Activated gamma-delta T cell treated with anti-CD3 and anti-CD28 coated beads, Interleukin-2, amount 50 U/mL, for 16 hours (primary cell): ENCODE data around the gene HACD1.

ENCODE experiments used
- DNase-seq: peaks from one replicate; pipeline ENCODE4 v3.0.0-alpha.2; 2020; ENCODE audit warnings: low read depth

HACD1 gene, protein sequence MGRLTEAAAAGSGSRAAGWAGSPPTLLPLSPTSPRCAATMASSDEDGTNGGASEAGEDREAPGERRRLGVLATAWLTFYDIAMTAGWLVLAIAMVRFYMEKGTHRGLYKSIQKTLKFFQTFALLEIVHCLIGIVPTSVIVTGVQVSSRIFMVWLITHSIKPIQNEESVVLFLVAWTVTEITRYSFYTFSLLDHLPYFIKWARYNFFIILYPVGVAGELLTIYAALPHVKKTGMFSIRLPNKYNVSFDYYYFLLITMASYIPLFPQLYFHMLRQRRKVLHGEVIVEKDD

DNA sequence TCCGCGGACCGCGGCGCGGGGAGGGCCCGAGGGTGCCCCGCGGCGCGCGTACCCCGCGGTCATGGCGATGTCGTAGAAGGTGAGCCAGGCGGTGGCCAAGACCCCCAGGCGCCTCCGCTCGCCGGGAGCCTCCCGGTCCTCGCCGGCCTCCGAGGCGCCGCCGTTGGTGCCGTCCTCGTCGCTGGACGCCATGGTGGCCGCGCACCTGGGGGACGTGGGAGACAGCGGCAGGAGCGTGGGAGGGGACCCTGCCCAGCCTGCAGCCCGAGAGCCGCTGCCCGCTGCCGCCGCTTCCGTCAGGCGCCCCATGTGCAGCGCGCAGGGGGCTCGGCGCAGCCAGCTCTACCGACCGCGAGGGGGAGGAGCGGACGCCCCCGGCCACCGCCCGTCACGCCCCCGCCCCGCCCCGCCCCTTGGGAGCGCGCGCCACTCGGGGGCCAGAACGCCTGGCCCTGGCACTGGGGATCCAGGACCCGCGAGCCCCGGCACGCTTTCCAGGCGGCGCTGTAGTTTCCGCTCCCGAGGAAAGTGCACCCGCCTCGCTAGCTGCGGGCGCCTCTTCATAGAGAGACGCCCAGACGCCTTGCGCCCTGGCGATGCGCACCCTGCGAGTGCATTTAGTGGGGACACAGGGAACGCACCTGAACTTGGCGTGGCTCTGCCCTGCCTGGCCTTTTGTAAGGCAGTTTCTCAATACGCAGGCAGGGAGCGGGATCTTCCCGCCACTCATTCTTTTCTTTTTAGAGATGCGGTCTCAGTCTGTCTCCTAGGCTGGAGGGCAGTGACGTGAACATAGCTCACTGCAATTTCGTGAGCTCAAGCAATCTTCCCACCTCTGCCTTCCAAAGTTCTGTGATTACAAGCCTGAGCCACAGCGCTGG is at the start of gene HACD1:
HACD1 (minus strand) TSS at position 344 of the 881 bp plus-strand sequence; CDS start at position 309, 35 bp downstream.
- DNase-seq = peak; percentile 19

GRCh38 chr10:17665747-17666146 is 48.6 kb upstream of the HACD1 start:
- no peak for DNase-seq

DNA sequence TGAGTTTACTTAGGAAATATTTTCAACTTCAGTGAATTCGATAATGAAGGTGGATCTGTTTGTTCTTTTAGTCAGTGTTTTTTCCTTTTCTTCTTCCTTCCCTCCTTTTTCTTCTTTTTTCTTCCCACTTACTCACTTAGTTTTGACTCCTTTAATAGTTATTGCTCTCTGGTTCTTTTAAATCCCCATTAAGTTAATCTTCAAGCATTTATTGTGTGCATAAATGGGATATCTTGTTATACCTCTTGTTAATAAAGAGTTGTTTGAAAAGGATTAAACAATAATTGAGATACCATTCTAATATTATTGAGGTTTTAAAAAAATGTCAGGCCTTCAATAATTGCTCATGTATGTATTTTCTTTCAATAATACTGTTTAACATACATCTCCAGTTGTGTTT is 46.3 kb upstream of the HACD1 start:
- DNase-seq = no peak

DNA sequence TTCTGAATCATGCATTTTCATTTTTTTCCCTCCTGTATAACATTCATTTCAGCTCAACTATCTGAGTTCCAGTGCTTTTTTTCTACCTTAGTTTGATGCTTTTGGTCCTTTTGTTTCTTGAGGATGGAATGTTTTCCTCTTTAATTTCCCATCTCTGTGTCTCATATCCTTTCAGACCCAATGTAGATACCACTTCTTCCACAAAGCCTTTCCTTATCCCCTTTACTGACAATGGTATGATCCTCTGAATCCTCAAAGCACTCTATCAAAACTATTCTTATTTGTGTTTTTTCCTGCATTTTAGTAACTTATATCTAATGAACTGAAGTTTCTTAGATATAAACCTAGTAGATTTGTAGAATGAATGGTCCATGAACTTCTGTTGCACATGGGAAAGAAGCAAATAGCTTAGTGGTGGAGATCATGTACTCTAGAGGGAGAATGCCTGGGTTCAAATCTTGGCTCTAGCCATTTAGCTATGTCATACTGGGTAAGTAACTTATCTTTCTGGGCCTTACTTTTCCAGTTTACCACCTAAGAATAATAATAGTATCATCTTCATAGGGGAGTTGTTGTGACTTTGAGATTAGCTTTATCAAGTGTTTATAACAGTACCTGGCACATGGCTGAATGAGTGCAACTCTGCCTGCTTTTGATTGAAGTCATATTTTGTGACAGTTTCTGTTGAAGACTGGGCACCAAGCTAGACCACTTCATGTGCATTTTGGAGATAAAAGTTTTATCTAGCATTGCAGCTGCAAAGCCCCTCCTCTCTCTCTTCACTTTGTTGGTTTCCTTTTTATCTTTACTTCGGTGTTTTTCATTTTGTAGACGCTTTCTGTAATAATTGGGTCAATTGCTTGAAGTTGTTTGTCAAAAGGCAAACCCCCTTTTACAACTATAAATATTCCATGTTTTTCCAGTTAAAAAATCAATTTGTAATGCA is 45.3 kb upstream of the HACD1 start:
- DNase-seq = no peak

DNA sequence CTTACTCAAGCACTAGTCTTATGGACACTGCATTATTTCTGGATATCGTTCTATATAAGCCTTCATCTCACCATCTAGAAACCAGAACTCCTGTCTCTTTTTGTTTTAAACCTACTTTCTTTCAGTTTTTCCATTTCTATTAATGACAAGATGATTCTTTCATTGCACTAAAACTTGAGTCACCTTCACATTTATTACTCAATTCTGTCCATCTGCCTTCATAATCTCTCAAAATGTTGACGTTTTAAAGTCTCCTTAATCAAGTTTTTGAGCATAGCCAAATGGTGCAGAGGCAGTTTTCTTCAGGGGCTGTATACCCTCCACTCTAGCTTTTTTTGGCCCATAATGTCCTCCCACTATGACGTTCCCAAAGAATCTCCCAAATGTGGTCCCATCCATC is 44.3 kb upstream of the HACD1 start:
- no peak for DNase-seq

- DNase-seq = no peak
Observed at GRCh38 chr10:17660921-17661320, 43.7 kb upstream of the HACD1 start.

DNA sequence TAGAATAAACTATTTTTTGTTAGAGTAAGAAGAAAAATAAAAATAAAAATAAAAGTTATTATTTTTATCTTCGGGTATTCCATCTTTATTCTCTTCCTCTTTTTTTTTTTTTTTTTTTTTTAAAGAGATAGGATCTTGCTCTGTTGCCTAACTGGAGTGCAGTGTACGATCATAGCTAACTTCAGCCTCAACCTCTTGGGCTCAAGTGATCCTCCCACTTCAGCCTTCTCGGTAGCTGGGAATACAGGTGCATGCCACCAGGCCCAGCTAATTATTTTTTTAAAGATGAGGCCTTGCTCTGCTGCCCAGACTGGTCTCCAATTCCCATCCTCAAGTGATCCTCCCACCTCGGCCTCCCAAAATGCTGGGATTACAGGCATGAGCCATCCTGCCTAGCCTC is 42.2 kb upstream of the HACD1 start:
- no peak for DNase-seq

DNA sequence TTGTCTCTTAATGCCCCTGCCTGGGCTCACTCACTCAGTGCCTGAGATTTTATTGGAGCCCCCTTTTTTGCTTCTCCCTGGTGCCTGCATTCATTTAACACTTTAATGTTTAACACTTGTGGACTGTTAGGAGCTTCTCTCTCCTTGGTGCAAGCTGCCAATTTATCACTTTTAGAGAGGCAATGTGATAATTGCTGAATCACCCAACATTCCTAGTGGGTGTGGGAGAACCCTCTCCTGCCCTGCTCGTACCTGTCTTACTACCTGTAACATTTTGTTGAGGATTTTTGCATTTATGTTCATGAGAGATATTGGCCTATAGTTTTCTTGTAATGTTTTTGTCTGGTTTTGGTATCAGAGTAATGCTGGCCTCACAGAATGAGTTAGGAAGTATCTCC is 39.9 kb upstream of the HACD1 start:
- DNase-seq = no peak

GRCh38 chr10:17655567-17656146 is 38.5 kb upstream of the HACD1 start:
- DNase-seq = no peak

DNA sequence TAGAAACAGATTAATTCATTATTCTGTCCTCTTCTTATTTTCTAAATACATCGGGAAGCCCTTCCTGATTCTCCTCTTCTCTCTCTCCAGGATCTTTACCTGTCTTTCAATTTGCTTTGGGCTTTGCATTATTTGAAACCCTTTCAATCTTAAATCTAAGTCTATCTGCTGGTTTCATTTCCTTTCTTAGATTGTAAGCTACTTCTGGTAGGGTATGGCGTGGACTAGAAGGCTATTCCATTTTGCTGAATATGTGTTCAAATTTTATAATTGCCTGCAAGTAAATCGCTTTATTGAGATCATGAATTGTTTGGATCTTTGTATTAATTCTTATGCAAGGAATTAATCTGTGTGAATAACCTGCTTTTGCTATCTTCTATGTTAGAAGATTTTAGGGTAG is 37.8 kb upstream of the HACD1 start:
- no peak for DNase-seq

- no peak for DNase-seq
Observed at GRCh38 chr10:17652585-17652984, 35.4 kb upstream of the HACD1 start.

- DNase-seq = no peak
Observed at GRCh38 chr10:17651896-17652295, 34.7 kb upstream of the HACD1 start.

DNA sequence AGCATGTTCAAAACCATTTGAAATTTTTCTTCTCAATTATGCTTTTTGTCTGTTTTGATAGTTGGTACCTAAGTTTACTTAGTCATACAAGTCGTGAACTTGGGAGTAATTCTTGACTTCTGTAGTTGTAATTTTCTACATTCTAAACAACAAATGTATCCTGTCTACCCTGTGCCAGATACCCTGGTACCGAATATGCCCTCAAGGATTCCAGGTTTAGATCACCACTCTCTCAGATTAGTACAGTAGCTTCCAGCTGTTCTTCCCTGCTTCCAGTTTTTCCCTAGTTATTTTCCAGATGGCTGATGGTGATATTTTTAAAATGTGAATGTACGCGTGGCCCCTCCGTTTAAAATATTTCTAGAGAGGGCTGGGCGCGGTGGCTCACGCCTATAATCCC is 33.2 kb upstream of the HACD1 start:
- DNase-seq = no peak

GRCh38 chr10:17649836-17650235 is 32.7 kb upstream of the HACD1 start:
- DNase-seq = no peak

GRCh38 chr10:17649052-17649451 is 31.9 kb upstream of the HACD1 start:
- DNase-seq = no peak

GRCh38 chr10:17648243-17649035 is 31.3 kb upstream of the HACD1 start:
- DNase-seq = peak; percentile 20

DNA sequence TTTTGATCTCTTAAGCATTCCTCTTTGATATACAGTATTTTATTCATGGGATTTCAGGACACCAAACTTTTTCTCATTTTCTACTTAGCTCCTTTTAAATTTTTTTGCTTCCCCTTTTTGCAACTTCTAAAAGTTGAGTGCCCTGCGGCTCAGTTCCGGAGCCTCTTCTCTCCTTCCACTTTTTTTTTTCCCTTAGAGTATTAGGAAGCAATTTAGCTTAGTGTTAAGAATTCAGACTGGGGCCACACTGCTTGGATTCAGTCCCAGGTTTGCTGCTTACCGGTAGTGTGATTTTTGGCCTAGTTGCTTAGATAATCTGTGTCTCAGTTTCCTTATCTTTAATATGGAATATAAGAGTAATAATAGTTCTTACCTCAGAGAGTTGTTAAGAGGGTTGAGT is 30.2 kb upstream of the HACD1 start:
- no peak for DNase-seq

DNA sequence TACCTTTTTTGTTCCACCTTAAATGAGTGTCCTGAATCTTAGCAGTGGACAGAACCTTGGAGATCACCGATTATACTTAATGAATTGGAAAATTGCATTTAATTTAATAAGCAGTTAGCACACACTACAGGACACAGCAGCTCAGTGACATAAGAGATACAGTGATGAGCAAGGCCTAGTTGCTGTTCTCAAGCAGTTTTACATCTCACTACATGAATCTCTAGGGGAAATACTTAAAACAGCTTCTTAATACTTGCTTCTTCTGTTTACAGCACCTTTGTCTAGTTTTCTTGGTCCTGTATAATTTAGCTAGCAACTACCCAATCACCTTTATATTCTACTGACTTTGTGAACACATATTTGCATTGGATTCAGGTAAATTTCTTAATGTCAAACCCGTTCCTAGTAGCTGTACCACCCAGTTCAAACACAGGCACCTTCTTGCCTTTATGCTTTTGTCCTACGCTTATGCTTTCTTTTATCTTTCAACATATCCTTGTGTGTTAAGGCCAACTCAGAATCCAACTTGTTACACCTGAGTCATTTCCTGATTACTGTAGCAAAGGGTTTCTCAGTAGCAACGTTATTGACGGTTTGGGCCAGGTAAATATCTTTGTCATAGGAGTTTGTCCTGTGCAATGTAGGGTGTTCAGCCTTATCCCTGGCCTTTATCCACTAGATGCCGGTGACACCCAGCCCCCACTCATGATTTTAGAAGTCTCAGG is 28.6 kb upstream of the HACD1 start:
- no peak for DNase-seq

- DNase-seq = no peak
Observed at GRCh38 chr10:17644485-17644943, 27.3 kb upstream of the HACD1 start.

- DNase-seq = peak; percentile 84
Observed at GRCh38 chr10:17643755-17644484, 26.7 kb upstream of the HACD1 start, which contains the start of gene STAM. STAM (plus strand) TSS chr10:17644151; CDS start chr10:17644340, 189 bp downstream.
